Activated T-cell treated with anti-CD3 and anti-CD28 coated beads, Interleukin-2, amount 50 U/mL, for 1 hour (primary cell): ENCODE data around the gene HSPA9.

Source experiments
- DNase-seq: peaks from one replicate; pipeline ENCODE4 v3.0.0-alpha.2; 2020

HSPA9 gene

DNA sequence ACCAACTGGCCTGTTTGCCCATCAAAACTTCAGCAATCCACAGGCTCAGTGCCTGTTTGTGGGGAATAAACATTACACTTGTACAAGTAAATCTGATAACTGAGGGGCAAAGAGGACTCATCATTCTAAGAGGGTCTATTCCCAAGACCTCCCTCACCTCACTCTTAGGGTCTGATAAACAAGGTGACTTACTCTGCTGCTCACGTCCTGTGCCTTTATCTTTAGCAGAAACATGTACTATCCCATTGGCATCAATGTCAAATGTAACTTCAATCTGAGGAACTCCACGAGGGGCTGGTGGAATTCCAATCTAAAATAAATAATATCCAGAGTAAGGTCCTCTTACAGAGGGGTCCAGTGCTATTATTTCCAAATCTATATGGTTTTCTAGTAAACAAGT is 17.5 kb downstream of the HSPA9 start:
- no peak for DNase-seq

DNA sequence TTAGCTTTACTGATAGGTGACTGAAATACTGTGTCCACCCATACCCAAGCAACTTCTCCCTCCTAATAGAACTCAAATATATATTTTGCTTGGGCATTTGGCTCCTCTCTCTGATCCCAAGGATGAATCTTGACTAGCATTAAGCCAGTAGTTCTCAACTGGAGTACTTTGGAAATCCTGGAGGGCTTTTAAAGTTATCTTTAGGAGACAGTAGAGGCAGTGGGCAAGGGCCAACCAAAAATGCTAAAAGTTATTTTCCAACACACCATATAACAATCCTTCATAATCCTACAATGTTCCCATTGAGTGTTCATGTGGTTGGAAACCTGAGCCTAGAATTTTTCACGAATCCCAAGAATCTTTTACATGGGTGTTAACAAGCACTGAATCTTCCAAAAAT is 21.1 kb downstream of the HSPA9 start:
- DNase-seq: no peak

DNA sequence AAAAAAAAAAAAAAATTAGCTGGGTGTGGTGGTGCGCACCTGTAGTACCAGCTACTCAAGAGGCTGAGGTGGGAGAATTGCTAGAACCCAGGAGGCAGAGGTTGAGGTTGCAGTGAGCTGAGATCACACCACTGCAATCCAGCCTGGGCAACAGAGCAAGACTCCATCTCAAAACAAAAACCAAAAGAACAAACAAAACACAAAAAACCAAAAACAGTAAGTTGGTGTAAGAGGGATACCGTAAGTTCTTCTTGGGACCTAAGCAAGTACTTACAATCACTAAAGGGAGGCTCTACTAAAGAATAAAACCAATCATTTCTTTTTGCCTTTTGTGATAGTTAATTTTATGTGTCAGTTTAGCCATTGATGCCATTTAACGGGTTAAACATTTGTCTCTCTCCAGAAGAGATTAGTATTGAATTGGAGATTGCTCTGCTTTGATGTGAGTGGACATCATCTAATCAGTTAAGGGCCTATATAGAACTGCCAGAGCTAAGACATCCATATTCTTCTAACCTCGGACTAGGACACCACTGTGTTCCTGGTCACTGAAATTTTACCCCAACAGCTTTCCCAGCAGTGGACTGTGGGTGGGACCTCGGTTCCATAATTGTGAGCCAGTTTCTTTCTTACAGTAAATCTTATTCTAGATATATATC is 21.6 kb downstream of the HSPA9 start:
- DNase-seq: no peak

DNA sequence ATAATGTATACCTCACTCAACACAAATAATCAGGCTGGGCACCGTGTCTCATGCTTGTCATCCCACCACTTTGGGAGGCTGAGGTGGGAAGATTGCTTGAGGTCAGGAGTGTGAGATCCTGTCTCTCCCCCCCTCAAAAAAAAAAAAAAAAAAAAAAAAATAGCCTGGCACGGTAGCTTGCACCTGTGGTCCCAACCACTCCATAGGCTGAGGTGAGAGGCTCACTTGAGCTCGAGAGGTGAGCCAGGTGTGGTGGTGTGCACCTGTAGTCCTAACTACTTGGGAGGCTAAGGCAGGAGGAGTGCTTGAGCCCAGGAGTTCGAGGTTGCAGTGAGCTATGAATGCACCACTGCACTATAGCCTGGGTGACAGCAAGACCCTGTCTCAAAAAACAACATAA is 22.5 kb downstream of the HSPA9 start:
- DNase-seq: no peak

DNA sequence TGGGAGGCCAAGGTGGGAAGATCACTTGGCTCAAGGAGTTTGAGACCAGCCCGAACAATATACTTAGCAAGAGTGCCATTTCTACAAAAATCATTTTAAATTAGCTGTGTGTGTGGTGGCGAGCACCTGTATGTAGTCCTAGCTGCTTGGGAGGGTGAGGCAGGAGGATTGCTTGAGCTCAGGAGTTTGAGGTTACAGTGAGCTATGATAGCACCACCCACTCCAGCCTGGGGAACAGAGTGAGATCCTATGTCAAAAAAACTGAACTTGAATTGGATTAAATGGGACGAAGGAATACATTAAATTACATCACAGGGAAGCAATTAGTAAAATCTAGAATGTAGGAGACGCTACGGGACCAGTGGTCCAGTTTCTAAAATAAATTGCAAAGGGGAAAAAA is 25.8 kb downstream of the HSPA9 start:
- DNase-seq: no peak

DNA sequence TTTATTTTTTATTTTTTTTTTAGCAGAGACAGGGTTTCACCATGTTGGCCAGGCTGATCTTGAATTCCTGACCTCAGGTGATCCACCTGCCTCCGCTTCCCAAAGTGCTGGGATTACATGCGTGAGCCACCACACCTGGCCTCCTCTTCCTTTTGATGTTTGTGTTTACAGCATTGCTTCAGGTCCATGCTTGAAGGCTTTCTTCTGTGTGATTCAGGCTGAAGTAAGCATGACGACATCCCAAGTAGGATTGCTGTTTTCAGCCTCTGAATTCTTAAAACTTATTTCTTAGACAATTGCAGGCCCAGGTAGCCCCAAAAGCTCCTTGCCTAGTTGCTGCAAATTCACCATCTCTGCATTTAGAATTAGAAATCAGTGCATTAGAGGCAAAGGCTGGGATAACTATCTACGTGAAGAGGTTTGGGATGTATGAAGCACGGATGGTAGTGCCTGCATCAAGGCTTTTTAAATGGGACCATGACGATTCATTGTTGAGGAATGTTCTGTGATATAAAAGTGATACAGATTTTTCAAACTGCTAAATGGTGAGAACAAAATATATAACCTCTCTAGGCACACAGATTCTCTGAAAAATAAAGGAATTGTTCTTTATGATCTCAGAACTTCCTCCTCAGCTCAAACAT is 29.2 kb downstream of the HSPA9 start:
- DNase-seq: no peak

DNA sequence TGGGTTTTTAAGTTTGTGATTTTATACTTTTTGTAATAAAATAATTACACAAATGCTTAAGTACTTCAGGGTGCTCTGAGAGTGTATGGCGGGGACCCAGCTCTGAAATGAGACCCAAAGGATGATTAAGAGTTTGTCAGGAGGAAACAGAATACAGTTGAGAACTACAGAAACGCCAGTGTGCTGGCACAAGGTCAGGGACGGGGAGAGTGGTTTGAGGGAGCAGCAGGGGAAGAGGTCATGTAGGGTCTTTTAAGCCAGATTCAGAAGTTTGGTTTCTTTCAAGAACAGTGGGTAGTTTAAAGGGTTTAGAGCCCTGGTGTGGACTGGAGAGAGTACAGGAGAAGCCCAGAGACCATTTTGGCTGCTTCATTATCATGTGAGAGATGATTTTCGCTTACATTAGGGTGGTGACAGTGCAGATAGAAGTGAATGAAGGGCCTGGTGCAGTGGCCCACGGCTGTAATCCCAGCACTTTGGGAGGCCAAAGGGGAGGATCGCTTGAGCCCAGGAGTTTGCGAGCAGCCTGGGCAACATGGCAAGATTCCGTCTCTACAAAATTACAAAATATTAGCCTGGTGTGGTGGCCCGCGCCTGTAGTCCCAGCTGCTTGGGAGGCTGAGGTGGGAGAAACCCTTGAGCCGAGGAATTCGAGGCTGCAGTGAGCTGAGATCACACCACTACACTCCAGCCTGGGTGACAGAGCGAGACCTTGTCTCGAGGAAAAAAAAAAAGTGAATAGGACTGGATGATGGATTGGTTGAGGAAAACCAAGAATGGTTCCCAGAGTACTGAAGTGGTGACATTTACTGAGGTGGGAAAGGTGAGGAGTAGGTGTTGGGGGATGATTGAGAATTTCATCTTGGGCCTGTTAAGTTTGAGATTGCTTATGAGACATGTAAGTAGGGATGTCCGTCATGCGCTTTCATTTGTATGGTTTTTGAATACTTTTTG is 30.7 kb downstream of the HSPA9 start:
- no peak for DNase-seq

DNA sequence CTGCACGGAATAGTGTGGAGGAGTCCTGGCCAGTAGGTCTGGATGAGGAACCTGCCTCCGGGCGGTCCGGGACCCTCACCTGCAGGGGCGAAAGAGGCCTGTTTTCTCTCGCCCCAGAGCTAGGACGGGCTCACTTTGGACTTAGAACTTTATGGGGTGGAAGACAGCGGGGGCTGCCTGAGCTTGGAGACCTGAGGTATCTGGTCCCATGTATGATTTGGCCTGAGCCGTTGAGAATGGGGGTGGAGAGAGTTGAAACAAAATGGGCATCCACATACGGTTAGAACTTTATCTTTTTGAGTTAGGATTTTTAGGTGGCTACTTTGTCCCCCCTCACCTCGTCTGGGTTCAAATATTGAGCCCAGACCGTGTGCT is 31.5 kb downstream of the HSPA9 start:
- DNase-seq: no peak

DNA sequence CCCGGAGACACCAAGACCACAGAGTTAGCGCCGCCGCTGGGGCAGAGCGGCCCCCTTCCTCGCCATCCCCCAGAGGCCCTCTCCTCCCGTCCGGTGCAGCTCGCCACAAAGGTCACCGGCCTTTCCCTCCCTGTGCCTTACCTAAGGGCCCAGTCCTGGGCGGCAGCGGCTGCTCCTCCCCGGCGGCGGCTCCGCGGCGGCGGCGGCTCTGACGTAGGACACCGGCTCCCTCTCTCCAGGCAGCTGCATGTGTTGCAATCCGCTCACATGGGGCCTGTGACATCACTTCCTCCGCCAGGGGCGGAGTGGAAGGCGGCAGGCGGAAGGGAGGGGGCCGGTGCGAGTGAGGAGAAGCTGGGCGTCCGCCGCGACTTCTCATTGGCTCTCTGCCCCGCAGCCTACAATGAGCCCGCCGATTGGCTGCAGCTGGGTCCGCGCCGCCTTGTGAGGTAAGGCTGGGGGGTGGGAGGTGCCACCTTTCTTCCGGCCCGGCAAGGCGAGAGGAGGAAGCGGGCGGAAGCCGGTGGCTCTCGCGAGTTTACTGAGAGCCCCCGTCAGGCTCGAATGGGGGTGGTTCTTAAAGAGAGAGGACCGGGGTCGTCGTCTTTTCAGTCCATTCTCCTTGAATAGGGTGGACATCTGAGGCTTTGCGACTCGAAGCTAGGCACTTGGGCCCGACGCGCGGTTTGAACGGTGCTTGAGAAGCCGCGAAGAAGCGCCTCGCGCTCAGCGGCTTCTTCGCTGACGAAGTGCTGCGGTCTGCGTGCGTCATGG is 32.1 kb downstream of the HSPA9 start, which contains the start of gene ETF1:
ETF1 (minus strand) TSS at position 281 of the 774 bp plus-strand sequence. CDS start 318 bp downstream, outside the sequence.
- peak; percentile 98 for DNase-seq

DNA sequence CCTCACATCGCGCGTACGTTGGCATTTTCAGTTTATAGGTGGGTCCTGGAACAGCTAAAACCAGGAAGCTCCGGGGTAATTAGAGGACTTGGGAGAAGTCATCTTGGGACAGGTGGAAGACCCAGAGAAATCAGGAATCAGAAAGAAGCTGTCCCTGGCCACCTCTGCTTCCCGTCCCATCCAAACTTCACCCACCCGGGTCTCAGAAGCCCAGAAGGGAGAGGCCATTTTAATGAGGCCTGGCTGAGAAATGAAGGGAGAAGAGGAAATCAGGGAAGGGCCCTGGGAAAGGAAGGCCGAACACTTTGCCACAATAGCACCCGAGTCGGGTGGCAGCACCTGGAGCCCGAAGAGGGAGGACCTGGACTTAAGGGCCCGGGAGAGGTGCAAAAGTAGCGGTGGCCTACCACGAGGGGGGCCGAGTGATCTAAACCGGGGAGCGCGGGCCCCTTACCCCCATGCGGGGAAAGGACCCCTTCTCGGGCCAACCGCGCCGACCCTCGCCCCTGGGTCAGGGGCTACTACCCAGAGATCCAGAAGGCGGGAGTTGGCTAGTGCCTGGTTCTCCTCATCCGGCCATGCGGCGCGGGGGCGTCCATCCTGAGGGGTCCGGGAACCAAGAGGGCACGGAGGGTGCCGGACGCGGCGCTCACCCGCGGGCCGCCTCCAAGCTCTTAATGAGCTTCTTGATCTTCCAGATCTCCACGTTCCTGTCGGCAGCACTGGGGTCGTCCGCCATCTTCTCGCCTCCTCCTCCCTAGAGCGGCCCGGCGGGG is 32.8 kb downstream of the HSPA9 start:
- no peak for DNase-seq

DNA sequence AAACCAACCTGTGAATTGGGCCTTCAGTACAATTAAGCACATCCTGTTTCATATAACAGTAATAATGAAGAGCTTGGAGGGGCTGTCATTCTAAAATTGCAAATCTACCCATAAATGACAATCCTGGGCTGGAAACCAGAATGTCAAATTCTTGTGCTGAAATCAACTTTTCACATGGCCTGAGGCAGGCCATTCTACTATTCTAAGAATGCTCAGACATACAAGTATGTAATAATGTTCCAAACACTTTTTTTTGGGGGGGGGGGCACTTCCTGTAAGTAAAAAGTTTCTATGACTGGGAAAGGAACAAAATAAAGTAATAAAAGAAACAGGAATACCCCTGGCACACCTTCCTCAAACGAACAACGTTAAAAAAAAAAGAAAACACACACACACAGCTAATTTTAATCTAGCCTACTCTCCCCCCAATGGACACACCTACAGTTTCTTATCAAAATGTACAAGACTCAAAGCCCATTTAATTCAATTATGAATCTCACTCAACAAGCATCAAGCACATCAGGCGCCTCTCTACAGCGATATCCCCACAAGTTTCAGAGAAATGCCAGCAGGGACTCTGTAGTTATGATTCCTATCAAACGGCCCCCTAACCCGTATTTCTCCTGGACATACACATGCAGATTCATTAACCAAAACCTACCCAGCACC is 33.6 kb downstream of the HSPA9 start:
- no peak for DNase-seq

DNA sequence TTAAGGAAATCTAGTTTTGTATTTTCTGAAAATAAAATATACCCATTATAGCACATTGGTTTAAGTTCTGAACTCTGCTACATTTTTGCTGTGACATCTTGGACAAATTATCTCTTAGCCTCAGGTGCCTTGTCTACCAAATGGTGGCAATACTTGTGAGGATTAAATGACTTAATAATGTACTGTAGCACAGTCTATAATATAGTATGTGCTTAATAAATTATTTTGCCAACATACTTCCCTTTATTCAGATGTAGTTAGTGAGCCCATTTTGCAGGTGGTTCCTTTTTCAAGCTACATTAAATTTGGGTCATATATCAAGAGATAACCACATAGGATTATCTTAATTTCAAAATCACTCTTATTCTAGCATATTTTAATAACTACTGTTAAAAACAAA is 35.4 kb downstream of the HSPA9 start:
- DNase-seq: no peak

DNA sequence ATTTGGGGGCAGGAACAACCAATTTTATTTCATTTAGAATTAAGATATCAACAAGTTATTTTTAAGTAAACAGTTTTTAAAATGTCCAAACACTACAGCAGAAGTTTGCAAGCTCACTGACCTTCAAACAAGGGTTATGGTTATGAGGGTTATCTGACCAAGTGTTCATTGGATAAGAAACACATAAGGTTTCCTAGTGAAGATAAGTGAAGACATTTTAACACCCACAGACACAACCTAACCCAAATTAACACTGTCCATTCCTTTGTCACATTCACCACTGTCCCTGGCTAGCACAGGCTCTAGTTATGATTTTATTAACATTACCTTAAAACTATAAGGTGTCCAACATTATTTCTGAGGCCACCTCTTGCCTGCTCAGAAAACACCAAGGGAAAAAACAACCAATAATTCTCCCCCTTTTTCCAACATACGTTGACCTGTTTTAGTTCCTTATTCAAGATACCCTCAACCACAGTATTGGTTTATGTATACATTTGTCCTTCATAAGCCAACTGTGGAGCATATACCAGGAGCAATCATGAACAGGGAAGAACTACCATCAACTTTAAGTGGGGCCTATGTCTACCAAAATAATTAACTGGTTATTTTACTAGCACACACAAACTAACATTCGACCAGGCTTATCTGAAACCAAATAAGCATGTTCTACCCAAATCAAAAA is 36.1 kb downstream of the HSPA9 start:
- DNase-seq: no peak

DNA sequence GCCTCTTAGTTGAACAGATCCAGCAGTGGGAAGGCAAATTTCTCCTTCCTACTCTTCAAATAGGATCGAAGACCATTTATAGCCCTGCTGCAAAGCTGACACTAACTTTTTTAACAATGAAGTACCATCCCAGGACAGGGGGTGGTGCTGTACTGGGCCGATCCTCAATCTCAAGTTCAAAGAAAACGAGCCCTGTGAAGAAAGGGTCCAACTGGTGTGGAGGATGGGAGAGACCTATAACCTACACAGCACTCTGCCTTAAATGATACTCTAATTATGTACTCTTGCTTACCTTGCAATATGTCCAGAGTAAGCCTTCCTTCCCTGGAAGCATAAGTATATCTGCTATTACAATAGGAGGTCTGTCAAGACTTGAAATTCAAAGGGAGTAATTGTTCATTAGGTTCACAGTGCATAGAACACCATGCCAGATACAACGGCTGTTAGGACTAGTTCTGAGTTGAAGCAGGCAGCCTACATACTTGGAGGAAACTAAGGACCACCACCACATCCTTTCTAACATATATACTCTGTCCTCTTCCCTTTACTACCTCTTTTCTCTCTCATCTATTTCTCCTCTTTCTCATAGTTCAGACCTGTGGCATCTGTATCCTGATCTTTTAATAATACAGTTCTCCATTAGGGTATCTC is 38.4 kb downstream of the HSPA9 start:
- DNase-seq: no peak

DNA sequence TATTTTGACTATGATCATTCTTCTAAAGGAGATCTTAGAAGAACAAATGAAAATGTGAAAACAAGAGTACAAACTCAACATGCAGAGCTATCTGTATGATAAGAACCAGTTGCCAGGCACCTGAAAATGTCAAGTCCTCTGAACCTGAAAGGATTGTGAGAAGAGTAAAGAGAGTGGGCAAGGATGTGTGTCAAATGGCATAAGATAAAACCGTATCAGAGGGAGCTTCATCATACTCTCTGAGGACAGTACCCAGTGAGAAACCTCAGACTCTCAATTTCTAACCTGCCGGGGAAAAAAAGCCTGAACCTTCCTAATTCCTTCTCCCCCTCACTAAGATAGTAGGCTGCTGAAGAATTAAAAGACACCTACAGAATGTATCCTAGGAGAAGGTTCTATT is 39.0 kb downstream of the HSPA9 start:
- no peak for DNase-seq

DNA sequence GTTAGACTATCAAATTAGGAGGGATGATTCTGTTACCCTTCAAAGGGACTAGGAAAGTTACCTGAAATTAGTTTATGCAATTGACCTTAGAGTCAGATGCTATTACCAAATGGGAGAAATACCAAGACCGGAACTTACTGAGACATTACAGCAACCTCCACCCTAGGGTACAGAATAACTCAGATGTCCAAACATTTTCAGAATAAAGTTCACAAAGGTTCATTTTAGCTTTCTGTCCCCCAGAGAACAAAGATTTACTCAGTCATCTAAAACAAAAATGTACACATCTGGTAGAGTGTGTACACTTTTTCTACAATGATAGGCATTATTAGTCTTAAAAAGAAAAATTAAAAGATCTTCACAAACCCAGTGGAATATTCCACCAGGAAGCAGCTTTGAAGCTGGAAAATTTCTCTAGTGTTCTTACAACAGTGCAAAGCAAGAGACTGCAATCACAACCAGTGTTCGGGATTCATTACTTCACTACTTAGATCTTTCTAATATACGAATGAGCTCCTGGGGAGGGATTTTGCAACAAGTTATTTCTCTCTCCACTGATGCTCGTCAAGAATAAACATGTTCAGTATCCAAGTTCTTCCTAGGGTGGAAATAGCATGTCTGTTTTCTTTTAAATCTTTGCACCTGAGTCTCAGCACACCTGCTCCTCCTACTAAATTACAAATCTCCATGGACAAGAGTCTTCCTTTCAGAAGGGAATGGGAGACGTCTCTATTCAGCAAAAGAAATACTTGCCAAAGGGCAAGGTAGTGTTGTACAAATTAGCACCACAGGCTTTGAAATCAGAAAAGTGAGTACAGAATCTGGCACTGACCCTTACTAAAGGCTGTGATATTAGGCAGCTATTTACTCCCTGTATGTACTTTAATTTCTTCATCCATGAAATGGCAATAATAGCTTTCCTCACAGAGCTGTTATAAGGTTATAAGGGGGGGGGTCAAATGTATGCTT is 40.9 kb downstream of the HSPA9 start:
- DNase-seq: no peak

DNA sequence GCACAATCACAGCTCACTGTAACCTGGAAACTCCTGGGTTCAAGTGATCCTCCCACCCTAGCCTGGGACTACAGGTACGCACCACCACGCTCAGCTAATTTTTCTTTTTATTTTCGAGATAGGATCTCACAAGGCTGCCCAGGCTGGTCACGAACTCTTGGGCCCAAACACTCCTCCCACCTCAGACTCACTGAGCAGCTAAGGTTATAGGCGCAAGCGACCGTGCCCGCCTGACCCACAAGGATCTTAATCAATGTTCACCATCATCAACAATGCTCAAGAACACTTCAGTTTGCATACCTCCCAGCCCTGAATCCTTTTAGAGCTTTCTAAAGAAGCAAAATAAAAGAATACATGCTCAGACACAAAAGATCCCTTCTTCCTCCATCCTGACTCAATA is 45.4 kb downstream of the HSPA9 start:
- DNase-seq: no peak

DNA sequence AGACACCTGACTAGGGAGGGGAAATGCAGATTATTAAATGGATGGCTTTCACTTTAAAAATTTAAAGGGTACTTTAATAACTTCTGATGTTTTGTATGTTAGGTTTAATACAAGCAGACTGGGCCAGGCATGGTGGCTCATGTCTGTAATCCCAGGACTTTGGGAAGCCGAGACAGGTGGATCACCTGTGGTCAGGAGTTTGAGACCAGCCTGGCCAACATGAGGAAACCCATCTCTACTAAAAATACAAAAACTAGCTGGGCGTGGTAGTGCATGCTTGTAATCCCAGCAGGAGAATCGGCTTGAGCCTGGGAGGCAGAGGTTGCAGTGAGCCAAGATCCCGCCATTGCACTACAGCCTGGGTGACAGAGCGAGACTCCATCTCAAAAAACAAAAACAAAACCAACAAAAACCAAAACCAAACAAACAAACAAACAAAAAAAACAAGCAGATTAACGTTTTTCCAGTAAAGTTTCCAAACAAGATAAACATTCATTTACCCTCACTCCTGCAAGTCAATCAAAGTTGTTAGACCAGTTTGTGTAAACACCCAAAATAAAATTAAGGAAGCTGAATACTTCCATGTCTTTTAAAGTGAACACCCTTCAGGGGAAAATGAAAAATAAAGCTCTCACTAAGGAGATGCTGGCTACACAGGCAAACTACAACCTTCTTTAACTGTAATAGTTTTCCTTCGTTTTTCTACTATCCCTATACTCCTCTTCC is 46.3 kb downstream of the HSPA9 start:
- no peak for DNase-seq
